Mesendoderm (in vitro differentiated cells): ENCODE data around the gene PTCRA.

Experiments used
- DNase-seq: peaks from one replicate; pipeline ENCODE4 v3.0.0; 2013
- H2AK5ac ChIP-seq: 2 replicates; pipeline ENCODE4 v1.6.1; 2013; ENCODE audit warnings: low read length, inconsistent platforms
- H2BK120ac ChIP-seq: 2 replicates; pipeline ENCODE4 v1.6.1; 2013; ENCODE audit warnings: low read depth, mild to moderate bottlenecking, low read length, moderate library complexity, mixed read lengths
- H2BK15ac ChIP-seq: replicated peaks from 2 replicates; pipeline ENCODE4 v1.6.1; 2013; ENCODE audit warnings: low read depth, mild to moderate bottlenecking, moderate library complexity
- H2BK5ac ChIP-seq: 2 replicates; pipeline ENCODE4 v1.6.1; 2013; ENCODE audit warnings: low read length, inconsistent platforms
- H3K18ac ChIP-seq: 2 replicates; pipeline ENCODE4 v1.6.1; 2013; ENCODE audit warnings: mild to moderate bottlenecking, low read length, mixed read lengths
- H3K23ac ChIP-seq: one replicate; pipeline ENCODE4 v1.6.1; 2013; ENCODE audit warnings: low read length
- H3K27ac ChIP-seq: 2 replicates; pipeline ENCODE4 v1.5.1; 2013; ENCODE audit warnings: low read depth, mild to moderate bottlenecking, inconsistent platforms, low read length, moderate library complexity
- H3K27me3 ChIP-seq: 2 replicates; pipeline ENCODE4 v1.6.1; 2013; ENCODE audit warnings: low read length, control low read depth, mild to moderate bottlenecking, inconsistent platforms; ENCODE audit not compliant: insufficient read depth, poor library complexity
- H3K36me3 ChIP-seq: 2 replicates; pipeline ENCODE4 v1.6.1; 2013; ENCODE audit warnings: low read length, inconsistent platforms; ENCODE audit not compliant: control insufficient read depth, insufficient read depth
- H3K4ac ChIP-seq: one replicate; pipeline ENCODE4 v1.6.1; 2013; ENCODE audit warnings: low read depth, mild to moderate bottlenecking, low read length, moderate library complexity
- H3K4me1 ChIP-seq: 2 replicates; pipeline ENCODE4 v1.6.1; 2013; ENCODE audit warnings: low read depth, low read length, inconsistent platforms; ENCODE audit not compliant: control insufficient read depth
- H3K4me2 ChIP-seq: 2 replicates; pipeline ENCODE4 v1.6.1; 2013; ENCODE audit warnings: low read length
- H3K4me3 ChIP-seq: 2 replicates; pipeline ENCODE4 v1.5.1; 2013; ENCODE audit warnings: mild to moderate bottlenecking, low read length
- H3K56ac ChIP-seq: one replicate; pipeline ENCODE4 v1.6.1; 2013; ENCODE audit warnings: low read length
- H3K79me1 ChIP-seq: 2 replicates; pipeline ENCODE4 v1.6.1; 2013; ENCODE audit warnings: low read length, inconsistent platforms
- H3K79me2 ChIP-seq: 2 replicates; pipeline ENCODE4 v1.6.1; 2013; ENCODE audit warnings: mild to moderate bottlenecking, low read length; ENCODE audit not compliant: control insufficient read depth, insufficient read depth
- H3K9ac ChIP-seq: 2 replicates; pipeline ENCODE4 v1.6.1; 2013; ENCODE audit warnings: low read length, inconsistent platforms
- H4K5ac ChIP-seq: one replicate; pipeline ENCODE4 v1.6.1; 2013; ENCODE audit warnings: low read length
- H4K8ac ChIP-seq: one replicate; pipeline ENCODE4 v1.6.1; 2013; ENCODE audit warnings: low read depth, mild to moderate bottlenecking, control low read depth, low read length, moderate library complexity
- WGBS: extraction: QIAGEN DNeasy Blood & Tissue Kit; methylation state at CpG from one replicate; pipeline ENCODE4 v1.1.7; 2013; ENCODE audit warnings: low lambda C conversion rate, missing lambda C conversion rate; ENCODE audit not compliant: insufficient coverage; ENCODE audit errors: extremely low coverage; 5-methylcytosine and 5-hydroxymethylcytosine counted together

Gene PTCRA

DNA sequence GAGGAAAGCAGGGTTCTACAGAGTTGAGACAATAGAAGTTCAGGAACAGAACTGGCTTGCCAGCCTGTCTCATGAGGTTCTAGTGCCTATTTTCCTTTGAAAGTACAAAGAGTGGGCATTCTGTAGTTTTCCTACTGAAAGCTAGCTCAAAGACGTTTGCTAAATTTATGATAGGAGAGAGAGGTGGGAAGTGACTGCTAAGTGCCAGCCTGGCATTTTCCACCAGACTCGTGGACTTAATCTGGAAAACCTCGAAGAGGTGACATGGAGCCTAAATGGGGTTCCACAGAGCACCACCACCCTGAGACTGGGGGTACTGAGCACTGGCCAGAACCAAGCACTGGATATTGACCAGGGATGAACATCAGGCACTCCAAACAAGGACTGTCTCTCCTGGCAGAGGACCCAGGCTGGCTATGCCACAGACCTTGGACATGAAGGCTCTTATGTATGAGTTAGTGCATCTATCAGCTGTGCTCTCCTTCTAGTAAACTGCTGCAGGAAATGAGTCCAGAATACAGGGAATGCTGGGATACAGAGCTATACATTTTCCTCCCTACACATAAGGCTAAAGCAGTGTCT, 56.0 kb downstream of the PTCRA start:
- no peak overlapping the region for H2BK120ac ChIP-seq
- H2AK5ac ChIP-seq = no peak overlapping the region
- H3K56ac ChIP-seq = no peak overlapping the region
- DNase-seq = no peak
- H3K4me3 ChIP-seq = no peak overlapping the region
- no peak overlapping the region for H2BK5ac ChIP-seq
- no peaks in the 10 kb centered on the region for H3K79me1 ChIP-seq
- H3K27ac ChIP-seq = no peak overlapping the region
- H3K4ac ChIP-seq = no peak overlapping the region
- H3K23ac ChIP-seq = no peak overlapping the region
- H3K36me3 ChIP-seq = no peaks in the 10 kb centered on the region
- H4K5ac ChIP-seq = no peak overlapping the region
- H3K27me3 ChIP-seq = no peaks in the 10 kb centered on the region
- no peak overlapping the region for H3K9ac ChIP-seq
- peaks cover 2% of the 10 kb centered on the region for H3K4me1 ChIP-seq
- H4K8ac ChIP-seq = no peak overlapping the region
- H3K79me2 ChIP-seq = no peaks in the 10 kb centered on the region
- H3K18ac ChIP-seq = no peak overlapping the region
- H3K4me2 ChIP-seq = no peak overlapping the region
- WGBS = no CpG with 5 or more reads among the region's 3 CpGs
- no peak overlapping the region for H2BK15ac ChIP-seq

DNA sequence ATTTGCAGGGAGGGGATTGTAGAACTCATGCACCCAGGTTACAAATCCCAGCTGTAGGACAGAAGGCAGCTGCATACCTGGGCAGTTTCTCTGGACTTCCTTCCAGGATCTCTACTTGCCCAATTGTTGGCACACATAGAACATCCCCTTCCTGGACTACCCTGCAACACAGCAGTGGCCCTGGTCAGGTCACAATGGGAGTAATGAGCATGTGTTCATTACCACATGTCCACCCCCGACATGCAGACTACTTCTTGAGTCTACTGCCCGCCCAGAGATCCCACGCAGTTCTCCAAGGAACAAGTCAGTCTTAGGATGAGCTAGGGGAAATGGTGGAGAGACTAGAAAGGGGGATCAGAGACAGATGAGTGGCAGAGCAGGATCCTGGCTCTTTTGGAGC, 58.1 kb downstream of the PTCRA start:
- no peak overlapping the region for H2AK5ac ChIP-seq
- H3K4me2 ChIP-seq = no peak overlapping the region
- H3K23ac ChIP-seq = no peak overlapping the region
- H4K5ac ChIP-seq = no peak overlapping the region
- H3K9ac ChIP-seq = no peak overlapping the region
- no peaks in the 10 kb centered on the region for H3K36me3 ChIP-seq
- peaks cover 2% of the 10 kb centered on the region for H3K4me1 ChIP-seq
- no peak for DNase-seq
- H3K4me3 ChIP-seq = no peak overlapping the region
- H4K8ac ChIP-seq = no peak overlapping the region
- H3K56ac ChIP-seq = no peak overlapping the region
- H3K18ac ChIP-seq = no peak overlapping the region
- H3K79me2 ChIP-seq = no peaks in the 10 kb centered on the region
- no peaks in the 10 kb centered on the region for H3K79me1 ChIP-seq
- H3K27me3 ChIP-seq = no peaks in the 10 kb centered on the region
- no peak overlapping the region for H2BK15ac ChIP-seq
- WGBS = no CpG with 5 or more reads among the region's 3 CpGs
- no peak overlapping the region for H2BK5ac ChIP-seq
- no peak overlapping the region for H2BK120ac ChIP-seq
- H3K4ac ChIP-seq = no peak overlapping the region
- H3K27ac ChIP-seq = no peak overlapping the region

DNA sequence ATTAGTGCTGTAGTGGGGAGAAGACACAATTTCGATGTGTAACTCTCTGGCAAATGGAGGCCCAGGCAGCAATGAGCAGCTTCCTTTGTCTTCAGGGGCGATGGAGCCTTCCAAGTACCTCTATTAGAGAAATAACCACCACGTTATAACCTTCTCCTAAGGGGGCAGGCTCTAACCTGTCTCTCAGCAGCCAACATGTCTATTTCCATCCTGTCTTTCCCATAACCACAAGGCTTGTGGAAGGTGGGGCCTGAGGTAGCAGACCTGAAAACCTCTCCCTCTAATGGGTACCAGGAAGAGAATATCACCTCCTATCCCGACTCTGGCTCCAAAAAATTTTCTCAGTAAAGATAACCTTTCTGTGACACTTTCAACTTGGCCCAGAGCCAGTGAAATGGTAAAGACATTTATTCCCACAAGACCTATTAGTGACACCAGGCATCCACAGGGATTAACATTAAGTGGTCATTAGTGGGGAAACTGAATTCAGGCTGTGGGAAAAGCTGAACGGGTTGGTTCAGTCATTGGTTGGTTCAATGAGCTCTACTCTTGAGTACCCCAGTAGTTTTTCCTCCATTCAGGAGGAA, 59.2 kb downstream of the PTCRA start:
- no peak overlapping the region for H3K4ac ChIP-seq
- no peak overlapping the region for H3K9ac ChIP-seq
- H2BK15ac ChIP-seq = no peak overlapping the region
- H4K5ac ChIP-seq = no peak overlapping the region
- H3K4me3 ChIP-seq = no peak overlapping the region
- H3K27me3 ChIP-seq = no peaks in the 10 kb centered on the region
- no peak overlapping the region for H2BK120ac ChIP-seq
- H3K23ac ChIP-seq = no peak overlapping the region
- H3K79me2 ChIP-seq = no peaks in the 10 kb centered on the region
- H3K18ac ChIP-seq = no peak overlapping the region
- H3K4me2 ChIP-seq = no peak overlapping the region
- no peak overlapping the region for H2BK5ac ChIP-seq
- H3K27ac ChIP-seq = no peak overlapping the region
- H3K4me1 ChIP-seq = peaks cover 2% of the 10 kb centered on the region
- no CpG with 5 or more reads among the region's 5 CpGs for WGBS
- no peak overlapping the region for H3K56ac ChIP-seq
- DNase-seq = no peak
- no peak overlapping the region for H4K8ac ChIP-seq
- H3K36me3 ChIP-seq = no peaks in the 10 kb centered on the region
- H2AK5ac ChIP-seq = no peak overlapping the region
- no peaks in the 10 kb centered on the region for H3K79me1 ChIP-seq
